ENCODE measurements around the gene HSH2D.

DNA sequence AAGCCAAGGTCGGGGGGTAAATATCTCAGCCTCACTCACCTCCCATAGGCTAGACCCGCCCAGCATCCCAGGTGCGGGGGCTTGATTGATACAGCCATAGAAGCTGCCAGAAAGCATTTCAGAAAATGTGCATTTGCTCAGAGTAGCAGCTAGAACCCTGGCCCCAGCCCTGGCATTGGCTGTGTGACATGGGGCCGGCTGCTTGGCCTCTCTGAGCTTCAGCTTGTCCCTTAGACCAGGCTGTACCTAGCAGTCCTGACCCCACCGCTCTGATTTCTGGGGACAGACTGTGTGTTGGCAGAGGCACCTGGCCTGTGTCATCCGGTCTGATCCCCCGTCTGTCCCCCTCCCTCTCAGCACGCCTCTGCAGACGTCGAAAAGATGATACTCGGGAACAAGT, 16.4 kb upstream of the HSH2D start:
- TF ChIP-seq EED (IDR thresholded peaks at IDR 0.05; ENCODE audit: low read depth) (no peak), EZH2 (IDR thresholded peaks at IDR 0.05; ENCODE audit: borderline replicate concordance, control insufficient read depth, low read depth, low read length) (no peak)
